Activated naive CD8-positive, alpha-beta T cell (primary cell): ENCODE data around the gene ARHGDIG.

Experiments used
- H3K27ac Mint-ChIP-seq: one replicate; pipeline ENCODE4 v1.8.0; 2021; ENCODE audit warnings: mixed read lengths
- H3K27me3 Mint-ChIP-seq: one replicate; pipeline ENCODE4 v1.8.0; 2021; ENCODE audit warnings: mixed read lengths
- H3K36me3 Mint-ChIP-seq: one replicate; pipeline ENCODE4 v1.8.0; 2021; ENCODE audit warnings: mixed read lengths
- H3K4me1 Mint-ChIP-seq: one replicate; pipeline ENCODE4 v1.8.0; 2021; ENCODE audit warnings: low read depth, mixed read lengths
- H3K4me3 Mint-ChIP-seq: one replicate; pipeline ENCODE4 v1.8.0; 2021; ENCODE audit warnings: mild to moderate bottlenecking, mixed read lengths
- H3K9me3 Mint-ChIP-seq: one replicate; pipeline ENCODE4 v1.8.0; 2021; ENCODE audit warnings: low read depth, mixed read lengths

The ARHGDIG gene

DNA sequence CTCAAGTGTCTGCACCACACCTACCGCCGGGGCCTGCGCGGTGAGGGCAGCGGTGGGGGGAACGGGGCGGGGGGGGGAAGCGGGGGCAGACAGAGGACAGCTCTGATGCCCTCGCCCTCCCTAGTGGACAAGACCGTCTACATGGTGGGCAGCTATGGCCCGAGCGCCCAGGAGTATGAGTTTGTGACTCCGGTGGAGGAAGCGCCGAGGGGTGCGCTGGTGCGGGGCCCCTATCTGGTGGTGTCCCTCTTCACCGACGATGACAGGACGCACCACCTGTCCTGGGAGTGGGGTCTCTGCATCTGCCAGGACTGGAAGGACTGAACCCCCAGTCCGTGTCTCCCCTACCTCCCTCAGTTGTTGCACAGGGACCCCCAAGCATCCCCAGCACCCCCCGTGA is 2.1 kb downstream of the ARHGDIG start:
- Mint-ChIP-seq H3K36me3 (no peaks in the 10 kb centered on the region), H3K4me3 (no peak overlapping the region), H3K27ac (no peak overlapping the region), H3K9me3 (no peaks in the 10 kb centered on the region), H3K27me3 (peaks cover 4% of the 10 kb centered on the region), H3K4me1 (peaks cover 5% of the 10 kb centered on the region)

DNA sequence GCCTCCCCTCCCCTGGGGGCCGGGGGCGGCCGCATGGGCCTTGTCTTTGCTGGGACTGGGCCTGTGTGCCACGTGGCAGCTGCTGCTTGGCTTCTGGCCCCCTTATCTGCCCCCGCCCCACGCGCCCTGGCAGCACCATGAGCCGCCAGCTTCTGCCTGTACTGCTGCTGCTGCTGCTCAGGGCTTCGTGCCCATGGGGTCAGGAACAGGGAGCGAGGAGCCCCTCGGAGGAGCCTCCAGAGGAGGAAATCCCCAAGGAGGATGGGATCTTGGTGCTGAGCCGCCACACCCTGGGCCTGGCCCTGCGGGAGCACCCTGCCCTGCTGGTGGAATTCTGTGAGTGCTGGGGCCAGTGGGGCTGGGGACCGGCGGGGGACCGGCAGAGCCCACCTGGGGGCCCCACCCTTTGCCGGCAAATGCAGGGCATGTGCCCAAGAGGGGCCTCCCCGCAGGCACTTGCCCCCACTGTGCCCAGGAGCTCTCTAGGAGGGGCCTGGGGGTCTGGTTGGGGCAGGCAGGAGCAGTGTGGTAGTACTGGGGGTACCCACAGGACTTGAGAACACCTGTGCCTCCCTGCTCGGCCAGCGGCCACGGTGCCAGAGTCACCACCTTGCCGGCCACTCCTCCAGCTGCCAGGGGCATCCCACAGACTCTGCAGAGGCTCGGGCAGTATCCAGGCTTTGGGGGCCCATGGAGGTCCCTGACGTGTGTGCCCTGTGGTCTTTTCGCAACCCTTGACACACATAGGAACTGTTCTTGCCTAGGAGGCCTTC is 2.8 kb downstream of the ARHGDIG start, which contains the start of gene PDIA2:
PDIA2 (plus strand) TSS at position 132 of the 773 bp plus-strand sequence; CDS start at position 138, 6 bp downstream.
- H3K27ac Mint-ChIP-seq, result no peak within 1 kb of the TSS
- no peak within 1 kb of the TSS for H3K4me3 Mint-ChIP-seq
- H3K9me3 Mint-ChIP-seq, result no peaks in the 10 kb centered on the region
- H3K4me1 Mint-ChIP-seq, result peaks cover 5% of the 10 kb centered on the region
- peaks cover 4% of the 10 kb centered on the region for H3K27me3 Mint-ChIP-seq
- H3K36me3 Mint-ChIP-seq, result peaks cover 3% of the 10 kb centered on the region

GRCh38 chr16:284204-285120 is 4.1 kb downstream of the ARHGDIG start:
- peaks cover 2% of the 10 kb centered on the region for H3K27me3 Mint-ChIP-seq
- peaks cover 3% of the 10 kb centered on the region for H3K36me3 Mint-ChIP-seq
- no peaks in the 10 kb centered on the region for H3K4me1 Mint-ChIP-seq
- H3K27ac Mint-ChIP-seq, result no peak overlapping the region
- no peak overlapping the region for H3K4me3 Mint-ChIP-seq
- no peaks in the 10 kb centered on the region for H3K9me3 Mint-ChIP-seq

- Mint-ChIP-seq H3K9me3 (no peaks in the 10 kb centered on the region), H3K27me3 (peaks cover 2% of the 10 kb centered on the region), H3K36me3 (peaks cover 3% of the 10 kb centered on the region), H3K27ac (no peak overlapping the region), H3K4me3 (no peak overlapping the region), H3K4me1 (no peaks in the 10 kb centered on the region)
These were observed 5.0 kb downstream of the ARHGDIG start for GRCh38 chr16:285146-286055.

DNA sequence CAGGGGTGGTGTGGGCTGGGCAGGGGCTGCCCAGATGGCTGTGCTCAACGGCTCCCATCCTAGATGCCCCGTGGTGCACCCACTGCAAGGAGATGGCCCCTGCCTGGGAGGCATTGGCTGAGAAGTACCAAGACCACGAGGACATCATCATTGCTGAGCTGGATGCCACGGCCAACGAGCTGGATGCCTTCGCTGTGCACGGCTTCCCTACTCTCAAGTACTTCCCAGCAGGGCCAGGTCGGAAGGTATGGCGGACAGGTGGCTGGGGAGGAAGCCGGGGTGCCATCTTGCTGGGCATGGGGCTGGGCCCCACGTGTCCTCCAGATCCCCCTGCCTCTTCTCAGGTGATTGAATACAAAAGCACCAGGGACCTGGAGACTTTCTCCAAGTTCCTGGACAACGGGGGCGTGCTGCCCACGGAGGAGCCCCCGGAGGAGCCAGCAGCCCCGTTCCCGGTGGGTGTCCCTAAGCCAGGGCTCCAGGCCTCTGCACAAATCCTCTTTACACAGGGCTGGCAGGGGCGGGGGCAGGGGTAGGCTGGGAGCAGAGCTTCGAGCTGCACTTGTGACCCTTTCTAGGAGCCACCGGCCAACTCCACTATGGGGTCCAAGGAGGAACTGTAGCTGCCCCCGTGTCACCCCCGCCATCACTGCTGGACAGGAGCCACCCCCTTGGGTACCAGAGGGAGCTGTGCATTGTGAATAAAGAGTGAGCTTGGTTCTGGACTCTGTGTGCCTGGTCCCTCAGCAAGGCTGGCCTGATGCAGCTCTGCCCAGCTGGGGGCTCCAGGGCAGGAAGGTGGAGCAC is 6.3 kb downstream of the ARHGDIG start:
- H3K36me3 Mint-ChIP-seq, result peaks cover 3% of the 10 kb centered on the region
- H3K9me3 Mint-ChIP-seq, result no peaks in the 10 kb centered on the region
- peaks cover 2% of the 10 kb centered on the region for H3K27me3 Mint-ChIP-seq
- no peak overlapping the region for H3K27ac Mint-ChIP-seq
- H3K4me3 Mint-ChIP-seq, result no peak overlapping the region
- no peaks in the 10 kb centered on the region for H3K4me1 Mint-ChIP-seq

DNA sequence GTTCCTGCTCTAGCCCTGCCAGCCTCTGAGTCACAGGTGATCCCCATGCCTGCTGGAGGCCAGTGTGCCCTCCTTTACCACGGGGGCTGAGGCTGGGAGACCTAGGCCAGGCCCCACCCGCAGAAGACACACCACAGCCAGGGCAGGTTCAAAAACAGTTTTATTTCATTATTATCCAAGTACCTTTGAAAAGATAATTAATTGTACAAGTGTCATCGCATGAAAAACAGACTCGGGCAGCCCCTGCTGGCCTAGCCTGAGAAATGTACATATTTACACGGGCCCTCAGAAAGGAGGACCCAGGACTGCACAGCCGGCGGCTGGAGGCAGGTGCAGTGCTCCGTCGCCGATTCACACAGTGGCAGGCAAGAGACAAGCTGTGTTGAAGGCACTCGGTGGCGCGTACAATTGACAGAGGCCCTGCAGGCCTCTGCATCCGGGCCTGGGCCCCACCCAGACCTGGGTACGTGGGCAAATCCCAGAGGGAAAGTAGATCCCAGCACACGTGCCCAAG is 7.0 kb downstream of the ARHGDIG start:
- Mint-ChIP-seq H3K4me3 (no peak overlapping the region), H3K27me3 (no peaks in the 10 kb centered on the region), H3K4me1 (no peaks in the 10 kb centered on the region), H3K27ac (no peak overlapping the region), H3K9me3 (no peaks in the 10 kb centered on the region), H3K36me3 (peaks cover 3% of the 10 kb centered on the region)

GRCh38 chr16:287981-288920 is 7.9 kb downstream of the ARHGDIG start:
- no peak overlapping the region for H3K27ac Mint-ChIP-seq
- peaks cover 3% of the 10 kb centered on the region for H3K36me3 Mint-ChIP-seq
- no peaks in the 10 kb centered on the region for H3K4me1 Mint-ChIP-seq
- H3K27me3 Mint-ChIP-seq, result no peaks in the 10 kb centered on the region
- no peaks in the 10 kb centered on the region for H3K9me3 Mint-ChIP-seq
- no peak overlapping the region for H3K4me3 Mint-ChIP-seq

DNA sequence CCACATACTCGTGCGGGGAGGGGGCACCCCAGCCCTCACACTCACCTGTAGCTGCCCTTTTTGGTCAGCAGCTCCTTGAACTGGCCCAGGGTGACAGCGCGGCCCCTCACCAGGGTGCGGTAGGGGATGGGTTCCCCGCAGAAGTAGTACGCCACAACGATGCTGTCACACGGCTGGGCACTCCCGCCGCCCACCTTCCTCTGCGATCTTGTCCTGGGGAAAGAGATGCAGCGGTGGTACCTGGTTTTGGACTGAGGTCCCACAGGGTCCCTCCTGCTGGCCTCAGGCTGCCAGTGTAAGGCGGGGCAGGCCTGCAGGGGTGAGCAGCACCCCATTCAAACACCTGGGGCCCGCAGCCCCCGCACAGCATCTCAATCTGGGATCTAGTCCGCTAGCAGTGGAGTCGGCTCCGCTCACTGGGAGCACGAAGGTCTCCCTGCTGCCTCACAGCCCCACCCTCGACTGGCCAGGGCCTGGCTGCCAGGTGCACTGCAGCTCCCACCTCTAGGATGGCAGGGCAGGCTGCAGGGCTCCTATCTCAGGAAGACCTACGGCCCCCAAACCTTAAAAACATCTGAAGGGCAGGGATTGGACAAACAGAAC is 9.1 kb downstream of the ARHGDIG start:
- Mint-ChIP-seq H3K4me1 (no peaks in the 10 kb centered on the region), H3K27me3 (no peaks in the 10 kb centered on the region), H3K27ac (no peak overlapping the region), H3K9me3 (no peaks in the 10 kb centered on the region), H3K4me3 (no peak overlapping the region), H3K36me3 (peaks cover 3% of the 10 kb centered on the region)

- no peak overlapping the region for H3K4me3 Mint-ChIP-seq
- no peaks in the 10 kb centered on the region for H3K27me3 Mint-ChIP-seq
- H3K36me3 Mint-ChIP-seq, result peaks cover 3% of the 10 kb centered on the region
- no peaks in the 10 kb centered on the region for H3K4me1 Mint-ChIP-seq
- no peak overlapping the region for H3K27ac Mint-ChIP-seq
- H3K9me3 Mint-ChIP-seq, result no peaks in the 10 kb centered on the region
These were observed 9.8 kb downstream of the ARHGDIG start for GRCh38 chr16:290015-290680.

GRCh38 chr16:290681-291405 is 10.5 kb downstream of the ARHGDIG start:
- Mint-ChIP-seq H3K36me3 (peaks cover 3% of the 10 kb centered on the region), H3K4me1 (no peaks in the 10 kb centered on the region), H3K4me3 (no peak overlapping the region), H3K9me3 (no peaks in the 10 kb centered on the region), H3K27me3 (no peaks in the 10 kb centered on the region), H3K27ac (no peak overlapping the region)

DNA sequence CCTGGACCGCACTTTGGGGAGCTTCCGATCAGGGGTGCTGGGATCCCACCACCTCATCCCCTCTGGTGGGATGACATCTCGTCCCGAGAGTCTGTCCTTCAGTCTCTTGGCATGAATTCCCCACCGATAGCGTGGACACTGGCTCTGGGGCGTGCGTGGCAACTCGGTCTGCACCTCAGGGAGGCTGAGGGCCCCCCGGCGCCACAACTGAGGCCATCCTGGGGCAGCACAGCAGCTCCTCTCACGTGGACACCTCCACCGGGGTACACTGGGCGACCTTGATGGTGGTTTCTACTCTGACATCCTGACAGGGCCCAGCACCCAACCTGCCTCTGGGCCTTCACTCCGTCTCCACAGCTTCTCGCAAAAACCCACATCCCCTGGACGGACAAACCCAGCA is 11.1 kb downstream of the ARHGDIG start:
- H3K27ac Mint-ChIP-seq, result no peak overlapping the region
- no peaks in the 10 kb centered on the region for H3K4me1 Mint-ChIP-seq
- H3K36me3 Mint-ChIP-seq, result peaks cover 3% of the 10 kb centered on the region

More for the DNA sequence above, 11.1 kb downstream of the ARHGDIG start:
- Mint-ChIP-seq H3K27me3 (no peaks in the 10 kb centered on the region), H3K9me3 (no peaks in the 10 kb centered on the region), H3K4me3 (no peak overlapping the region)
